ENCODE results near the gene AIF1L. TPM values are rescaled to one million over a fixed set of nuclear protein-coding genes. Genes with fewer than 3 reads are reported as not detected.
"Not testable (repeated sequence)": the region's sequence is repeated elsewhere in the genome, so short reads cannot be mapped to it uniquely, and the experiment has no call there.

The AIF1L gene
- total RNA-seq, 1 experiment from 2014 or later: 103 TPM

DNA sequence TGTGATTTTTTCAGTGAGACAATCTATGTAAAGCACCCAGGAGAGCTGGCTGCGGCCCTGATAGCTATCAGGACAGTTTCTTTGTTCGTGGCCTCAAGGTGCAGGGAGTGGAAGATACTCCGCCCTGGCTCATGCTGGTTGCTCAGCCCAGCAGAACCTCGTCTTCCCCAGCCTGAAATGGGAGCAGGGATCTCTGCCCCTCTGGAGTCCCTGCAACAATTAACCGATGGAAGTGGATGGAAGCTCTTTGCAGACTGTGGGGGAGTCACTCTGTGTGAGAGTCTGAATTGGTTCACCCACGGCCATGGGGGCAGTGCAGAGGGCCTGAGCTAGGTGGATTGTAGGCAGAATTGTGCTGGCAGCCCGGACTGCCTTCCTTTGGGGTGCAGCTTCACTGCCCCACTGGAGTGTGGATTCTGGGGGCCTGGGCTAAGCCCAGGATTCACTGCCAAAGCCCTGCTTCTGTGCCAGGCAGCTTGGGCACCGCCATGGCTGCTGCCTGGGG, 2.8 kb downstream of the AIF1L start:
- Mint-ChIP-seq H3K27ac (peak overlapping the region; percentile 96), H3K9me3 (no peaks in the 10 kb centered on the region), H3K27me3 (ENCODE audit: low read depth) (peaks cover 6% of the 10 kb centered on the region), H3K4me1 (peaks cover 66% of the 10 kb centered on the region), H3K36me3 (peaks cover 2% of the 10 kb centered on the region; the same call in 1 of the 2 replicates), H3K4me3 (peak overlapping the region; percentile 30; the same call in 1 of the 2 replicates)
- TF ChIP-seq GTF2I (CRISPR knock-in tag; conservative IDR thresholded peaks at IDR 0.05): no peak
- TF ChIP-seq ZNF232 (CRISPR knock-in tag; IDR thresholded peaks at IDR 0.05): no peak
- no peak for TF ChIP-seq HMGA2 (CRISPR knock-in tag; IDR thresholded peaks at IDR 0.05)
- TF ChIP-seq NR2C2 (CRISPR knock-in tag; IDR thresholded peaks at IDR 0.05): no peak
- TF ChIP-seq JUN (CRISPR knock-in tag; IDR thresholded peaks at IDR 0.05): no peak
- TF ChIP-seq, protein P1, sequence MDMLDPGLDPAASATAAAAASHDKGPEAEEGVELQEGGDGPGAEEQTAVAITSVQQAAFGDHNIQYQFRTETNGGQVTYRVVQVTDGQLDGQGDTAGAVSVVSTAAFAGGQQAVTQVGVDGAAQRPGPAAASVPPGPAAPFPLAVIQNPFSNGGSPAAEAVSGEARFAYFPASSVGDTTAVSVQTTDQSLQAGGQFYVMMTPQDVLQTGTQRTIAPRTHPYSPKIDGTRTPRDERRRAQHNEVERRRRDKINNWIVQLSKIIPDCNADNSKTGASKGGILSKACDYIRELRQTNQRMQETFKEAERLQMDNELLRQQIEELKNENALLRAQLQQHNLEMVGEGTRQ (CRISPR knock-in tag; IDR thresholded peaks at IDR 0.05): no peak
- no peak for DNase-seq (ENCODE audit: low spot score)
- ChIA-PET POLR2A (interaction anchor here (0.6 to 1.6 kb wide), 5 partner anchors 11 to 274 kb away, joined by 3 to 7 read pairs (median 3); partner anchors contain the start of gene NUP214), CTCF (interaction anchor here (0.7 to 4.1 kb wide), 6 partner anchors 11 to 101 kb away, joined by 3 to 18 read pairs (median 5); partner anchors contain the start of gene NUP214)
- ATAC-seq: no peak

DNA sequence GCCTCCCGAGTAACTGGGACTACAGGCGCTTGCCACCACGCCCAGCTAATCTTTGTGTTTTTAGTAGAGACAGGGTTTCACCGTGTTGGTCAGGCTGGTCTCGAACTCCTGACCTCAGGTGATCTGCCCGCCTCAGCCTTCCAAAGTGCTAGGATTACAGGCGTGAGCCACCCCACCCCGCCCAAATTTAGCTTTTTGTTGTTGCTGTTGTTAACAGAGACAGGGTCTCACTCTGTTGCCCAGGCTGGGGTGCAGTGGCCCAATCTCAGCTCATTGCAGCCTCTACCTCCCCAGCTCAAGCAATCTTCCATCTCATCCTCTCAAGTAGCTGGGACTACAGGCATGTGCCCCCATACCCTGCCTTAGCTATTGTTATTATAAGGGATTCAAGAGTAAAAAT, 3.5 kb downstream of the AIF1L start:
- H3K36me3 Mint-ChIP-seq; H3K4me3 Mint-ChIP-seq; H3K9me3 Mint-ChIP-seq; ATAC-seq; H3K27me3 Mint-ChIP-seq (ENCODE audit: low read depth); DNase-seq (ENCODE audit: low spot score): not testable (repeated sequence)
- ChIA-PET CTCF (interaction anchor here (0.6 to 4.1 kb wide), 6 partner anchors 10 to 708 kb away, joined by 3 to 18 read pairs (median 6); no protein-coding TSS in a partner anchor), POLR2A (interaction anchor here (0.7 kb wide), 1 partner anchor 13 kb away, joined by 8 read pairs; no protein-coding TSS in a partner anchor)
- H3K27ac Mint-ChIP-seq: peak overlapping the region; percentile 86
- TF ChIP-seq ZNF121 (CRISPR knock-in tag; IDR thresholded peaks at IDR 0.05): peak; percentile 96
- H3K4me1 Mint-ChIP-seq: peaks cover 70% of the 10 kb centered on the region

GRCh38 chr9:131100445-131100844, 4.1 kb downstream of the AIF1L start:
- DNase-seq (ENCODE audit: low spot score): no peak
- Mint-ChIP-seq H3K36me3 (peaks cover 2% of the 10 kb centered on the region; the same call in 1 of the 2 replicates), H3K27ac (peak overlapping the region; percentile 86), H3K9me3 (no peaks in the 10 kb centered on the region), H3K4me3 (no peak overlapping the region), H3K27me3 (ENCODE audit: low read depth) (peaks cover 5% of the 10 kb centered on the region), H3K4me1 (peaks cover 72% of the 10 kb centered on the region)
- ChIA-PET POLR2A (interaction anchor here (0.7 kb wide), 1 partner anchor 13 kb away, joined by 8 read pairs; no protein-coding TSS in a partner anchor), CTCF (interaction anchor here (0.6 to 2.4 kb wide), 4 partner anchors 9 to 707 kb away, joined by 3 to 9 read pairs (median 4); no protein-coding TSS in a partner anchor)
- ATAC-seq: no peak
- TF ChIP-seq, protein P2, sequence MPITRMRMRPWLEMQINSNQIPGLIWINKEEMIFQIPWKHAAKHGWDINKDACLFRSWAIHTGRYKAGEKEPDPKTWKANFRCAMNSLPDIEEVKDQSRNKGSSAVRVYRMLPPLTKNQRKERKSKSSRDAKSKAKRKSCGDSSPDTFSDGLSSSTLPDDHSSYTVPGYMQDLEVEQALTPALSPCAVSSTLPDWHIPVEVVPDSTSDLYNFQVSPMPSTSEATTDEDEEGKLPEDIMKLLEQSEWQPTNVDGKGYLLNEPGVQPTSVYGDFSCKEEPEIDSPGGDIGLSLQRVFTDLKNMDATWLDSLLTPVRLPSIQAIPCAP (CRISPR knock-in tag; IDR thresholded peaks at IDR 0.05): no peak
- TF ChIP-seq GRHL2 (CRISPR knock-in tag; IDR thresholded peaks at IDR 0.05; ENCODE audit: insufficient replicate concordance, severe bottlenecking) (no peak), IRF2 (CRISPR knock-in tag; IDR thresholded peaks at IDR 0.05; ENCODE audit: borderline replicate concordance, low read depth) (no peak), OVOL2 (CRISPR knock-in tag; IDR thresholded peaks at IDR 0.05; ENCODE audit: borderline replicate concordance) (no peak), ZMAT4 (CRISPR knock-in tag; IDR thresholded peaks at IDR 0.05) (no peak), NR3C1 (CRISPR knock-in tag; conservative IDR thresholded peaks at IDR 0.05; ENCODE audit: low read depth) (no peak), NR1H2 (CRISPR knock-in tag; IDR thresholded peaks at IDR 0.05) (no peak), EMX1 (CRISPR knock-in tag; IDR thresholded peaks at IDR 0.05) (no peak), ETV6 (CRISPR knock-in tag; IDR thresholded peaks at IDR 0.05) (no peak), ZNF263 (CRISPR knock-in tag; IDR thresholded peaks at IDR 0.05; ENCODE audit: low read depth) (no peak), HMGA2 (CRISPR knock-in tag; IDR thresholded peaks at IDR 0.05) (no peak), JAZF1 (CRISPR knock-in tag; IDR thresholded peaks at IDR 0.05) (no peak), ZNF396 (CRISPR knock-in tag; IDR thresholded peaks at IDR 0.05; ENCODE audit: borderline replicate concordance) (no peak)
- TF ChIP-seq, protein P3, sequence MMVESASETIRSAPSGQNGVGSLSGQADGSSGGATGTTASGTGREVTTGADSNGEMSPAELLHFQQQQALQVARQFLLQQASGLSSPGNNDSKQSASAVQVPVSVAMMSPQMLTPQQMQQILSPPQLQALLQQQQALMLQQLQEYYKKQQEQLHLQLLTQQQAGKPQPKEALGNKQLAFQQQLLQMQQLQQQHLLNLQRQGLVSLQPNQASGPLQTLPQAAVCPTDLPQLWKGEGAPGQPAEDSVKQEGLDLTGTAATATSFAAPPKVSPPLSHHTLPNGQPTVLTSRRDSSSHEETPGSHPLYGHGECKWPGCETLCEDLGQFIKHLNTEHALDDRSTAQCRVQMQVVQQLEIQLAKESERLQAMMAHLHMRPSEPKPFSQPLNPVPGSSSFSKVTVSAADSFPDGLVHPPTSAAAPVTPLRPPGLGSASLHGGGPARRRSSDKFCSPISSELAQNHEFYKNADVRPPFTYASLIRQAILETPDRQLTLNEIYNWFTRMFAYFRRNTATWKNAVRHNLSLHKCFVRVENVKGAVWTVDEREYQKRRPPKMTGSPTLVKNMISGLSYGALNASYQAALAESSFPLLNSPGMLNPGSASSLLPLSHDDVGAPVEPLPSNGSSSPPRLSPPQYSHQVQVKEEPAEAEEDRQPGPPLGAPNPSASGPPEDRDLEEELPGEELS (CRISPR knock-in tag; IDR thresholded peaks at IDR 0.05): no peak
- TF ChIP-seq, protein P4, sequence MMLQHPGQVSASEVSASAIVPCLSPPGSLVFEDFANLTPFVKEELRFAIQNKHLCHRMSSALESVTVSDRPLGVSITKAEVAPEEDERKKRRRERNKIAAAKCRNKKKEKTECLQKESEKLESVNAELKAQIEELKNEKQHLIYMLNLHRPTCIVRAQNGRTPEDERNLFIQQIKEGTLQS (CRISPR knock-in tag; conservative IDR thresholded peaks at IDR 0.05): no peak
- TF ChIP-seq, protein P5, sequence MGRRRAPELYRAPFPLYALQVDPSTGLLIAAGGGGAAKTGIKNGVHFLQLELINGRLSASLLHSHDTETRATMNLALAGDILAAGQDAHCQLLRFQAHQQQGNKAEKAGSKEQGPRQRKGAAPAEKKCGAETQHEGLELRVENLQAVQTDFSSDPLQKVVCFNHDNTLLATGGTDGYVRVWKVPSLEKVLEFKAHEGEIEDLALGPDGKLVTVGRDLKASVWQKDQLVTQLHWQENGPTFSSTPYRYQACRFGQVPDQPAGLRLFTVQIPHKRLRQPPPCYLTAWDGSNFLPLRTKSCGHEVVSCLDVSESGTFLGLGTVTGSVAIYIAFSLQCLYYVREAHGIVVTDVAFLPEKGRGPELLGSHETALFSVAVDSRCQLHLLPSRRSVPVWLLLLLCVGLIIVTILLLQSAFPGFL (CRISPR knock-in tag; IDR thresholded peaks at IDR 0.05; ENCODE audit: borderline replicate concordance): no peak
- TF ChIP-seq, protein P6, sequence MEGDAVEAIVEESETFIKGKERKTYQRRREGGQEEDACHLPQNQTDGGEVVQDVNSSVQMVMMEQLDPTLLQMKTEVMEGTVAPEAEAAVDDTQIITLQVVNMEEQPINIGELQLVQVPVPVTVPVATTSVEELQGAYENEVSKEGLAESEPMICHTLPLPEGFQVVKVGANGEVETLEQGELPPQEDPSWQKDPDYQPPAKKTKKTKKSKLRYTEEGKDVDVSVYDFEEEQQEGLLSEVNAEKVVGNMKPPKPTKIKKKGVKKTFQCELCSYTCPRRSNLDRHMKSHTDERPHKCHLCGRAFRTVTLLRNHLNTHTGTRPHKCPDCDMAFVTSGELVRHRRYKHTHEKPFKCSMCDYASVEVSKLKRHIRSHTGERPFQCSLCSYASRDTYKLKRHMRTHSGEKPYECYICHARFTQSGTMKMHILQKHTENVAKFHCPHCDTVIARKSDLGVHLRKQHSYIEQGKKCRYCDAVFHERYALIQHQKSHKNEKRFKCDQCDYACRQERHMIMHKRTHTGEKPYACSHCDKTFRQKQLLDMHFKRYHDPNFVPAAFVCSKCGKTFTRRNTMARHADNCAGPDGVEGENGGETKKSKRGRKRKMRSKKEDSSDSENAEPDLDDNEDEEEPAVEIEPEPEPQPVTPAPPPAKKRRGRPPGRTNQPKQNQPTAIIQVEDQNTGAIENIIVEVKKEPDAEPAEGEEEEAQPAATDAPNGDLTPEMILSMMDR (IDR thresholded peaks at IDR 0.05): no peak
